ENCODE data around the gene ID2. TPM values are rescaled to one million over a fixed set of nuclear protein-coding genes. Genes with fewer than 3 reads are reported as not detected.

The ID2 gene
- total and polyA plus RNA-seq, 10 of the 15 experiments (the other 5 are each of a cell fraction or from before 2014, with no cell fraction given): 39.0 to 613 (median 73.6) TPM

- TF ChIP-seq EP300 (IDR thresholded peaks at IDR 0.05; ENCODE audit: borderline replicate concordance in 1 of 2, control insufficient read depth in 1 of 2, low read depth in 2 of 2, low read length in 2 of 2) (peak in 1 of 2 experiments; percentile 12; a peak in 1 of 4 replicates), ZSCAN29 (IDR thresholded peaks at IDR 0.05) (peak; percentile 82; the same call in 1 of the 2 replicates), TCF12 (IDR thresholded peaks at IDR 0.05; ENCODE audit: low read depth, low read length) (peak; percentile 70; the same call in 1 of the 2 replicates), CTCF (IDR thresholded peaks at IDR 0.05 in 2 of 3, conservative IDR thresholded peaks at IDR 0.05 in 1 of 3; ENCODE audit: control insufficient read depth in 2 of 3, extremely low read depth in 1 of 3, insufficient read depth in 1 of 3, low read depth in 3 of 3, low read length in 3 of 3) (peak; percentile 81 to 92 (median 84)), STAT1 (conservative IDR thresholded peaks at IDR 0.05) (peak; percentile 74; the same call in 1 of the 2 replicates), SIN3A (IDR thresholded peaks at IDR 0.05; ENCODE audit: low read depth, low read length) (0 out of 2 replicates have a peak, but pooled peaks have one; percentile 15), KDM1A (IDR thresholded peaks at IDR 0.05; ENCODE audit: borderline replicate concordance) (no peak), ZNF207 (IDR thresholded peaks at IDR 0.05; ENCODE audit: borderline replicate concordance) (peak; percentile 68; the same call in 1 of the 2 replicates), USF1 (IDR thresholded peaks at IDR 0.05; ENCODE audit: borderline replicate concordance, extremely low read length, insufficient read depth, low read depth, low read length) (no peak), RCOR1 (conservative IDR thresholded peaks at IDR 0.05; ENCODE audit: low read depth, low read length) (0 out of 2 replicates have a peak, but pooled peaks have one; percentile 53), RB1 (IDR thresholded peaks at IDR 0.05; ENCODE audit: borderline replicate concordance) (peak; percentile 85), YY1 (IDR thresholded peaks at IDR 0.05; ENCODE audit: low read depth, low read length) (peak; percentile 83), ATF7 (IDR thresholded peaks at IDR 0.05; ENCODE audit: low read depth) (no peak), SP1 (IDR thresholded peaks at IDR 0.05; ENCODE audit: low read depth, low read length) (no peak), MTA2 (IDR thresholded peaks at IDR 0.05; ENCODE audit: low read depth) (peak; percentile 15; the same call in 1 of the 2 replicates), SMARCA5 (IDR thresholded peaks at IDR 0.05) (peak; percentile 95), SMC3 (IDR thresholded peaks at IDR 0.05; ENCODE audit: borderline replicate concordance, low read length) (peak; percentile 82), HDAC6 (IDR thresholded peaks at IDR 0.05; ENCODE audit: unreplicated experiment) (no peak), CBFB (IDR thresholded peaks at IDR 0.05; ENCODE audit: low read depth) (no peak)
These were observed 4.0 kb downstream of the ID2 start (continued) for GRCh38 chr2:8685697-8686358.

All from GM12878 (cell line).